Prostate gland (tissue), 2 donors: Measurements from ENCODE around the gene ANKRD42.

ENCODE experiments used
- CTCF ChIP-seq, 4 experiments: fragments of 200-600 bp in 2 of 4; fragments of 450-650 bp in 2 of 4; sonication (generic) in 2 of 4; IDR thresholded peaks; 1 replicate in 3 of 4; 2 replicates in 1 of 4; pipeline ENCODE4 v1.5.1; 2016 to 2019; ENCODE audit warnings: antibody characterized with exemption in 4 of 4, mild to moderate bottlenecking in 2 of 4, moderate library complexity in 2 of 4
- POLR2A ChIP-seq: fragments of 450-650 bp; IDR thresholded peaks from one replicate; pipeline ENCODE4 v1.6.1; 2016; ENCODE audit warnings: antibody characterized with exemption, mild to moderate bottlenecking
- POLR2AphosphoS5 ChIP-seq: sonication (generic); formaldehyde crosslinking; IDR thresholded peaks from one replicate; pipeline ENCODE4 v1.6.1; 2017; ENCODE audit warnings: antibody characterized with exemption

DNA sequence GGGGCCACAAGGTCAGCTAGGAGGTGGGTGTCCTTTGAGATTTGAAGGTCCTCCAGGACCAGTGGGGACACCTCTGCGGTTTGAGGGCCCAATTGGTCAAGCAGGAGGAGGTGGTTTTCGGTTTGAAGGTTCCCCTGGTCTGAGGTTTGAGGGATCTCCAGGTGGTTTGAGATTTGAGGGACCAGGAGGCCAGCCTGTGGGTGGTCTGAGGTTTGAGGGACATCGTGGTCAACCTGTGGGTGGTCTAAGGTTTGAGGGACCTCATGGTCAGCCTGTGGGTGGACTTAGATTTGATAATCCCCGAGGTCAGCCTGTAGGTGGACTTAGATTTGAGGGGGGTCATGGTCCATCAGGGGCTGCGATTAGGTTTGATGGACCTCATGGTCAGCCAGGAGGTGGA lies 24.8 kb upstream of the ANKRD42 start:
- TF ChIP-seq CTCF (IDR thresholded peaks at IDR 0.05), result no peak
- no peak for TF ChIP-seq POLR2A
- no peak for TF ChIP-seq POLR2AphosphoS5
